Measurements from ENCODE around the gene OAF.
"Not testable (repeated sequence)": the region's sequence is repeated elsewhere in the genome, so short reads cannot be mapped to it uniquely, and the experiment has no call there.

The OAF gene

DNA sequence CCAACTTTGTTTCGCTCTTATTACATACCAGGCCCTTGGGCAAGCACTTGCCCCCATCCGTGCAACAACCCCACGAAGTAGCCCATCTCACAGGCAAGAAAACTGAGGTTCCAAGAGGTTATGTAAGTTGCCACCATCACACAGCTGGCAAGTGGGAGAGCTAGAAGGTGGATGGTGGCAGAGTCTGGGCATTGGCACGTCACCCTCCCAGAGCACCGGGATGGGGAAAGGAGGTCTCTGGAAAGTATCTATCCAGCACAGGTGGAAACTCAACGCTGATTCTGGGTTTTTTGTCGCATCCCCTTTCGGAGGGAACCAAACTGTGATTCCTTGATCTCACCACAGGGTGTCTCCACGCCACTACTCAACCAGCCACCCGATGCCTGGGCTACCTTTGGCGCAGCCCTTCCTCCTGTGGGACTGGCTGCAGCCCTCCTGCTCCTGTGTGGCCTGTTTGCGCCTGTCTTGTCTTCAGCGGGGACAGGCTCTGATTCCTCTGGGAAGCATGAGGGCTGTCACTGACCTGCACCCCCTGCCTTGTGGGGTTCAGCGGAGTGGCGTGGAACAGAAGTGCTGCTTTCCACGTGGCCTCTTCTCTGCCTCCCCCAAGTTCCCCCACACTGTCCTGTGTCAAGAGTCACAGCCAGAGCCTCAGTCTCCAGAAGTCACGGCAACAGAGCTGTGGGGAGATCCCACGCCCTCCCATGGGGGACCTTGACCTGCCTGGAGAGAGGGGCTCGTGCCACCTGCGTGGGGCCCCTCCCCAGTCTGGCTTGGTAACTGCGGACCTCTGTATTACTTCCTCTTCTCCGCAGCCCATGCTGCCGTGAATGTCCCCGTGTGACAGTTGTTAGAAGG lies 38.5 kb upstream of the OAF start:
- TF ChIP-seq, protein P1, sequence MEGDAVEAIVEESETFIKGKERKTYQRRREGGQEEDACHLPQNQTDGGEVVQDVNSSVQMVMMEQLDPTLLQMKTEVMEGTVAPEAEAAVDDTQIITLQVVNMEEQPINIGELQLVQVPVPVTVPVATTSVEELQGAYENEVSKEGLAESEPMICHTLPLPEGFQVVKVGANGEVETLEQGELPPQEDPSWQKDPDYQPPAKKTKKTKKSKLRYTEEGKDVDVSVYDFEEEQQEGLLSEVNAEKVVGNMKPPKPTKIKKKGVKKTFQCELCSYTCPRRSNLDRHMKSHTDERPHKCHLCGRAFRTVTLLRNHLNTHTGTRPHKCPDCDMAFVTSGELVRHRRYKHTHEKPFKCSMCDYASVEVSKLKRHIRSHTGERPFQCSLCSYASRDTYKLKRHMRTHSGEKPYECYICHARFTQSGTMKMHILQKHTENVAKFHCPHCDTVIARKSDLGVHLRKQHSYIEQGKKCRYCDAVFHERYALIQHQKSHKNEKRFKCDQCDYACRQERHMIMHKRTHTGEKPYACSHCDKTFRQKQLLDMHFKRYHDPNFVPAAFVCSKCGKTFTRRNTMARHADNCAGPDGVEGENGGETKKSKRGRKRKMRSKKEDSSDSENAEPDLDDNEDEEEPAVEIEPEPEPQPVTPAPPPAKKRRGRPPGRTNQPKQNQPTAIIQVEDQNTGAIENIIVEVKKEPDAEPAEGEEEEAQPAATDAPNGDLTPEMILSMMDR (conservative IDR thresholded peaks at IDR 0.05; ENCODE audit: low read length), result peak; percentile 91
- DNase-seq (ENCODE audit: low read depth), result peak; percentile 55
- no peak overlapping the region for H3K4me3 ChIP-seq (ENCODE audit: low read length)

DNA sequence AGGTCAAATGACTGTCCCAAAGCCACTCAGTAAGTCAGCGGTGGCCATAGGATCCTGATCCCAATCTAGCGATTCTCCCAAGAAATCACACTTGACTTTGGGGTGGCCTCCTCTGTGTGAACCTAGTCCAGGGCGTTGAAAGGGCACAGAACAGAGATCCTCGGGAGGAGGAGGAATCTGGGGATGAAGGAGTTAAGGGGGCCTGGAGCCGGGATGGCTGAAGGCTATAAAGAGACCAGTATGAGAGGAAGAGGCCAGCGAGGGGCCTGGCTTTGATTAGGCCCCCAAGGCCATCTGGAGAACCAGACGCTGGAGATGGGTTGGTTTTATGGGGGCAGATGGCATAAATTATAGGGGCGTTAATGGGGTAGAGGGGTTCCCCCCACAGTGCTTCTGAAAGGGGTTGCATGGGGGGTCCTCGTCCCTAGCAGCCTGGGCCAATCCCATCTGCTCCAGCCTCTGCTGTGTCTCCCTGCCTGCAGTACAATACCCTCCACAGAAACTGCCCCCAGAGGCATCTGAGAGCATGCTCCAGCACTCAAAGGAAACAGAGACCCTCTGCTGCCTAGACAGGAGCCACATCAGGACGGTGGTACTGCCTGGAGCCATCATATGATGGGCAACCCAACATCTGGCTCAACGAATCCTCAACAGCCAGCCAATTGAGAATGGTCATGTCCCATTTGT lies 37.7 kb upstream of the OAF start:
- no peak overlapping the region for H3K4me3 ChIP-seq (ENCODE audit: low read length)
- no peak for DNase-seq (ENCODE audit: low read depth)
- TF ChIP-seq, protein P1 (conservative IDR thresholded peaks at IDR 0.05; ENCODE audit: low read length), result no peak

DNA sequence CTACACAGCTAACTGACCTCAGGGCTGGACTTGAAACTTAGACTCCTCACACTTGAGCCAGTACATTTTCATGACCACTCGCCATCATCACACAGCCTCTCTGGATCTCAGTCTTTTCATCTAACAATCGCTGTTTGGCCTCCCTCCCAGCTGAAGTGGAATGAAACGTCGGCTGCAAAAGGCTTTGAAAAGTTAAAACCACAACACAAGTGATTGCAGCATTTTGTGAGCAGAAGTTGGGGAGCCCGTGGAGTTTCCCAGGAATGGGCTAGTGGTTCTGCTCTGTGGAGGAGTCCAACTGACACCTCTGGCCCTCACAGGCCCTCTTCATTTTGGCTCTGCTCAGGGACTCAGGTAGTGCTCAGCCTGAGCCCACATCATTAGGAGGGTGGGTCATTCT lies 37.0 kb upstream of the OAF start:
- TF ChIP-seq, protein P1 (conservative IDR thresholded peaks at IDR 0.05; ENCODE audit: low read length), result no peak
- no peak for DNase-seq (ENCODE audit: low read depth)
- no peak overlapping the region for H3K4me3 ChIP-seq (ENCODE audit: low read length)

DNA sequence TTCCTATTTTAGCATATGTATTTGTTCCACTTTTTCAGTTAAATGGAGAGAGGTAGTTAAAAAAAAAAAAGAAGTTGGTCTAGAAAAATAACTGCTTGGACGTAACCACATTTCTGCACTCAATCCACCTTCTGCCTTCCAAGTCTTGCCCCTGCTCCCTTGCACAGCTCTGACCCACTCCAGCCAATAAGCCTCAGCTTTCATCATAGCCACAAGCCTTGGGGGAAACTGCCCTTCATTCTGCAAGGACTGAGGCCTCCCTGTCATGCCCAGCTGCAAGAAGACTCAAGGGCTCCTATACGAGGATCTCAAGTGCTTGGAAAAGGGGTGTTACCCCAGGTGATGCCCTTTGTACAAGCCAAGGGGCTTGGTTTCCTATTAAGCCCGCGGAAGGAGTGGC lies 36.0 kb upstream of the OAF start:
- TF ChIP-seq, protein P1 (conservative IDR thresholded peaks at IDR 0.05; ENCODE audit: low read length), result no peak
- no peak overlapping the region for H3K4me3 ChIP-seq (ENCODE audit: low read length)
- no peak for DNase-seq (ENCODE audit: low read depth)

DNA sequence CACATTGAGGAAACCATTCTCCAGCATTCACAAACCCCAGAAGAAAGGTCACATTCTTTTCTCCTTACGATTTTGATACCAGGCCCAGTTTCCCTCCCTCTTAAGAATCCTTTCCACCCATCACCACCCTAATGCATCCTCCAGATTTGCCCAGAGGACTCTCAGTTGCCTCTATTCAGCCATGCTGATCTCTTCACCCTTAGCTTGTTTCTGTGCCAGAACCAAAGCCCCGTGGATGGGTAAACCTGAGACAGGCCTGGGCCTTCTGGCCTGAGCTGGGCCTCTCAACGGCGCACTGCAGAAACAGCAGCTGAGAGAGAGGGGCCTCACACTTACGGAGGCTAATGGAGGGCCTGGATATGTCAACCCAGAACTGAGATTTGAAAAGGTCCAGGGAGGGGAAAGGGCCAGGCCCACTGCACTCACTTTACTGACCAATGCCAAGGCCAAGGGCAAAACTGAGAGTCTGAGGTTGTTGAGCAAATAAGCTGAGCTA lies 32.2 kb upstream of the OAF start:
- peak; percentile 37 for DNase-seq (ENCODE audit: low read depth)
- no peak overlapping the region for H3K4me3 ChIP-seq (ENCODE audit: low read length)
- TF ChIP-seq, protein P1 (conservative IDR thresholded peaks at IDR 0.05; ENCODE audit: low read length), result no peak

DNA sequence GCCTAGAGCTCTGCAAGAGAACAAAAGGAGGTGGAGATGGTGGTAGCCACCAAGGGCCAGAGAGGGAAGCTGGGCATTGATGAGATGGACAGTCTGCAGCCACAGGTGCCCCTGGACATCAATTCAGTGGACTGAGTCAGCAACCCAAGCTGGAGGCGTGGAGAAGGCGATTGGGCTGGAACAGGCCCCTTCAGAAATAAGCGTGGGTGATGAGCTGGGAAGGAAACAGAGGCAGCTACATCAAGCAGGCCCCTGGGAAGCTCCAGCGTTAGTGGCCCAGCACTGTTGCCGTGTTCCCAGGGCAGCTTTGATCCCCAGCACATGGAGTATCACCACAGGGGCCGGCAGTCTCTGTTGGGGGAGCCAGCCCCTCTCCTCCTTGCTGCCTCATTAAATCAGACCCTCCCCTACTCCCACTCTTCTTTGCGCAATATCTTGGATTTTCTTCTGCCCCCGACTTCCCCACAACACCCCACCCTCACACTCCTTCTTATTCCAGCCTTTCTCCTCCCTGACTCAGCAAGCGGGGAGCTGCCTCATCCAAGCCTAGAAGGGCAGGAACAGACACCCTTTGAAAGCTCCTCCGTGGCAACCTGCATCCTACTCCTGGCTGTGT lies 31.7 kb upstream of the OAF start:
- H3K4me3 ChIP-seq (ENCODE audit: low read length), result no peak overlapping the region
- TF ChIP-seq, protein P1 (conservative IDR thresholded peaks at IDR 0.05; ENCODE audit: low read length), result no peak
- DNase-seq (ENCODE audit: low read depth), result no peak

DNA sequence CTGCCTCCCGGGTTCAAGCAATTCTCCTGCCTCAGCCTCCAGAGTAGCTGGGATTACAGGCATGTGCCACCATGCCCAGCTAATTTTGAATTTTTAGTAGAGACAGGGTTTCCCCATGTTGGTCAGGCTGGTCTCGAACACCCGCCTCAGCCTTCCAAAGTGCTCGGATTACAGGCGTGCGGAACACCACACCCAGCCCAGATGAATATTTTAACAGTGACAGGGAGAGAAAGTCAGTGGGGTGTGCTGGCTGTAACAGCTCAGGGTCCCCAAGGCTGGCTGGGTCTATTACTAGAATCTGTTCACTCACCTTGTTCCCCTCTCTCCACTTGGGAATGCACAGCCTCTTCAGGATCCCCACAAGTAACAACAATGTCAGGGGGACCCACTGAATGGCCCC lies 30.8 kb upstream of the OAF start:
- not testable (repeated sequence) for H3K4me3 ChIP-seq (ENCODE audit: low read length); DNase-seq (ENCODE audit: low read depth)

Data from AG10803 (cell line).